ENCODE results near the gene KRTAP4-1. TPM values are rescaled to one million over a fixed set of nuclear protein-coding genes. Genes with fewer than 3 reads are reported as not detected.
"Not testable (repeated sequence)": the region's sequence is repeated elsewhere in the genome, so short reads cannot be mapped to it uniquely, and the experiment has no call there.

Gene KRTAP4-1
- total RNA-seq, 1 donor from 2014 or later: not detected

DNA sequence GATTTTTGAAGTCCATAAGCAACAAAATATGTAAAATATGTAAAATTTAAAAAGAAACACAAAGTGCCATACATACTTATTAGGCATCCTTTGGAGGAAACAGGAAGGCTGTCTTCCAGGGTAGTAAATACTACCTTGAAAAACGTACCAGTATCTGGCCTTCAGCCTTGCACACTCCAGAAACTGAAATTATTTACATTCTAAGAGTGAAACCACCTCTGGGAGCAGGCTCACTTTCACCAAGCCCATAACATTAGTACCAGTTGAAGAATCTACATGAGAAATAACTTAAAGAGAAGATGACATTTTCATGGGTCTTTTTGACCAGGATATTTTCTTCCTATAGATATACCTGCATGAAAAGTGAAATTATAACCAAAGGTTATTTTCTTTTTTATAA lies 11.4 kb upstream of the KRTAP4-1 start:
- no peaks in the 10 kb centered on the region for H3K36me3 ChIP-seq (ENCODE audit: control insufficient read depth, insufficient read depth, low read length)
- no peaks in the 10 kb centered on the region for H3K27me3 ChIP-seq (ENCODE audit: control insufficient read depth, insufficient read depth, low read length)
- TF ChIP-seq, protein P1, sequence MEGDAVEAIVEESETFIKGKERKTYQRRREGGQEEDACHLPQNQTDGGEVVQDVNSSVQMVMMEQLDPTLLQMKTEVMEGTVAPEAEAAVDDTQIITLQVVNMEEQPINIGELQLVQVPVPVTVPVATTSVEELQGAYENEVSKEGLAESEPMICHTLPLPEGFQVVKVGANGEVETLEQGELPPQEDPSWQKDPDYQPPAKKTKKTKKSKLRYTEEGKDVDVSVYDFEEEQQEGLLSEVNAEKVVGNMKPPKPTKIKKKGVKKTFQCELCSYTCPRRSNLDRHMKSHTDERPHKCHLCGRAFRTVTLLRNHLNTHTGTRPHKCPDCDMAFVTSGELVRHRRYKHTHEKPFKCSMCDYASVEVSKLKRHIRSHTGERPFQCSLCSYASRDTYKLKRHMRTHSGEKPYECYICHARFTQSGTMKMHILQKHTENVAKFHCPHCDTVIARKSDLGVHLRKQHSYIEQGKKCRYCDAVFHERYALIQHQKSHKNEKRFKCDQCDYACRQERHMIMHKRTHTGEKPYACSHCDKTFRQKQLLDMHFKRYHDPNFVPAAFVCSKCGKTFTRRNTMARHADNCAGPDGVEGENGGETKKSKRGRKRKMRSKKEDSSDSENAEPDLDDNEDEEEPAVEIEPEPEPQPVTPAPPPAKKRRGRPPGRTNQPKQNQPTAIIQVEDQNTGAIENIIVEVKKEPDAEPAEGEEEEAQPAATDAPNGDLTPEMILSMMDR (IDR thresholded peaks at IDR 0.05; ENCODE audit: insufficient read depth, low read length, poor library complexity, severe bottlenecking): no peak
- H3K4me3 ChIP-seq (ENCODE audit: low read depth, low read length): no peak overlapping the region
- DNase-seq (ENCODE audit: low read depth): no peak

DNA sequence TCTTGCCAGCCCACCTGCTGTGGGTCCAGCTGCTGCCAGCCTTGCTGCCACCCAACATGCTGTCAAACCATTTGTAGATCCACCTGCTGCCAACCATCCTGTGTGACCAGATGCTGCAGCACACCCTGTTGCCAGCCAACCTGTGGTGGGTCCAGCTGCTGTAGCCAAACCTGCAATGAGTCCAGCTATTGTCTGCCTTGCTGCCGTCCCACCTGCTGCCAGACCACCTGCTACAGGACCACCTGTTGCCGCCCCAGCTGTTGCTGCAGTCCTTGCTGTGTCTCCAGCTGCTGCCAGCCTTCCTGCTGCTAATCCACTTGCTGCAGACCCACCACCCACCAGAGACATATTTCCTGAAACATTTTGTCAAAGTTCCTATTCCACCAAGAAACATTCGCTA lies 5.6 kb upstream of the KRTAP4-1 start:
- TF ChIP-seq, protein P1 (IDR thresholded peaks at IDR 0.05; ENCODE audit: insufficient read depth, low read length, poor library complexity, severe bottlenecking): no peak
- no peaks in the 10 kb centered on the region for H3K27me3 ChIP-seq (ENCODE audit: control insufficient read depth, insufficient read depth, low read length)
- DNase-seq (ENCODE audit: low read depth): no peak
- H3K36me3 ChIP-seq (ENCODE audit: control insufficient read depth, insufficient read depth, low read length): no peaks in the 10 kb centered on the region
- no peak overlapping the region for H3K4me3 ChIP-seq (ENCODE audit: low read depth, low read length)

DNA sequence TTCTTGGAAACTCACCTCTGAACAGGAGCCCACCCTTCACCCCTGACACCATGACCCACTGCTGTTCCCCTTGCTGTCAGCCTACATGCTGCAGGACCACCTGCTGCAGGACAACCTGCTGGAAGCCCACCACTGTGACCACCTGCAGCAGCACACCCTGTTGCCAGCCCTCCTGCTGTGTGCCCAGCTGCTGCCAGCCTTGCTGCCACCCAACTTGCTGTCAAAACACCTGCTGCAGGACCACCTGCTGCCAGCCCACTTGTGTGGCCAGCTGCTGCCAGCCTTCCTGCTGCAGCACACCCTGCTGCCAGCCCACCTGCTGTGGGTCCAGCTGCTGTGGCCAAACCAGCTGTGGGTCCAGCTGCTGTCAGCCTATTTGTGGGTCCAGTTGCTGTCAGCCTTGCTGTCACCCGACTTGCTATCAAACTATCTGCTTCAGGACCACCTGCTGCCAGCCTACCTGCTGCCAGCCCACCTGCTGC lies 5.2 kb upstream of the KRTAP4-1 start, which contains the start of gene KRTAP9-1:
Gene KRTAP9-1, plus strand, starts transcription at position 51 of the 482 bp plus-strand sequence. Its CDS starts 0 bp downstream, at position 51.
- not testable (repeated sequence) for H3K4me3 ChIP-seq (ENCODE audit: low read depth, low read length); DNase-seq (ENCODE audit: low read depth); H3K27me3 ChIP-seq (ENCODE audit: control insufficient read depth, insufficient read depth, low read length); H3K36me3 ChIP-seq (ENCODE audit: control insufficient read depth, insufficient read depth, low read length)

DNA sequence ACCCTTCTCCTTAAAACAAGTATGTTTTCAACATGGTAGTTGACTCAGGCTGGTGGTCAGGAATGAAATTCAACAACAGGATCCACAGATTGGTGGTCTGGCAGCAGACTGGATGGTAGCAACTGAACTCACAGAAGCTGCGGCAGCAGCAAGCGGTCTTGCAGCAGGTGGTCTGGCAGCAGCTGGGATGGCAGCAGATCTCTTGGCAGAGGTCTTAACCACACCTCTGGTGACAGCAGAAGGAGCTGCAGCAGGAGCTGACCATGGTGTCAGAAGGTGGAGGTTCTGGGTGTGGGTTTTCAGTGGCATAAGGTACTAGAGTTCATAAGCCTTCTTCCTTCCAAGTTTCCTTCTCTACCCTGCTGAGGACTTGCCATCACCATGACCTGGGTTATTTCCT lies 2.2 kb upstream of the KRTAP4-1 start:
- Histone ChIP-seq H3K4me3 (ENCODE audit: low read depth, low read length) (no peak overlapping the region), H3K27me3 (ENCODE audit: control insufficient read depth, insufficient read depth, low read length) (no peaks in the 10 kb centered on the region), H3K36me3 (ENCODE audit: control insufficient read depth, insufficient read depth, low read length) (no peaks in the 10 kb centered on the region)
- no peak for DNase-seq (ENCODE audit: low read depth)
- TF ChIP-seq, protein P1 (IDR thresholded peaks at IDR 0.05; ENCODE audit: insufficient read depth, low read length, poor library complexity, severe bottlenecking): no peak

DNA sequence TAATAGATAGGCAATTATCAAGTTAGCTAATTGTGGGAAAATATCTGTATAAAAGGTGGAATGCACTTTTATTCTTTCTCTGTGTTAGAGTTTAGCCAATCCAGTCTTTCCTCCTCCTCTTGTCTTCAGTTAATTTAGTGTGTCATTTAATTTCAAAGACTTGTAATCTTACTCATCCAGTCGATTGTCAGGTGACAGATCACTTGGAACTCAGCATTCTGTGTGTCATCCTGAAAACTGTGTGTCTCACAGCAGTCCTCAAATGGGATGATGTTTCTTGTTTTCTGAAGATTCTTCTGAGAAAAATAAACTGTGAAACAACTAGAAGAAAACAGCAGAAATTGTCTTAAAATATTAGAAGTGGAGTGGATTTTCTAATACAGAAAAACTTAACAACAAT lies 290 bp upstream of the KRTAP4-1 start:
- TF ChIP-seq, protein P1 (IDR thresholded peaks at IDR 0.05; ENCODE audit: insufficient read depth, low read length, poor library complexity, severe bottlenecking): no peak
- Histone ChIP-seq H3K36me3 (ENCODE audit: control insufficient read depth, insufficient read depth, low read length) (no peaks in the 10 kb centered on the region), H3K27me3 (ENCODE audit: control insufficient read depth, insufficient read depth, low read length) (no peaks in the 10 kb centered on the region), H3K4me3 (ENCODE audit: low read depth, low read length) (no peak overlapping the region)
- DNase-seq (ENCODE audit: low read depth): no peak

DNA sequence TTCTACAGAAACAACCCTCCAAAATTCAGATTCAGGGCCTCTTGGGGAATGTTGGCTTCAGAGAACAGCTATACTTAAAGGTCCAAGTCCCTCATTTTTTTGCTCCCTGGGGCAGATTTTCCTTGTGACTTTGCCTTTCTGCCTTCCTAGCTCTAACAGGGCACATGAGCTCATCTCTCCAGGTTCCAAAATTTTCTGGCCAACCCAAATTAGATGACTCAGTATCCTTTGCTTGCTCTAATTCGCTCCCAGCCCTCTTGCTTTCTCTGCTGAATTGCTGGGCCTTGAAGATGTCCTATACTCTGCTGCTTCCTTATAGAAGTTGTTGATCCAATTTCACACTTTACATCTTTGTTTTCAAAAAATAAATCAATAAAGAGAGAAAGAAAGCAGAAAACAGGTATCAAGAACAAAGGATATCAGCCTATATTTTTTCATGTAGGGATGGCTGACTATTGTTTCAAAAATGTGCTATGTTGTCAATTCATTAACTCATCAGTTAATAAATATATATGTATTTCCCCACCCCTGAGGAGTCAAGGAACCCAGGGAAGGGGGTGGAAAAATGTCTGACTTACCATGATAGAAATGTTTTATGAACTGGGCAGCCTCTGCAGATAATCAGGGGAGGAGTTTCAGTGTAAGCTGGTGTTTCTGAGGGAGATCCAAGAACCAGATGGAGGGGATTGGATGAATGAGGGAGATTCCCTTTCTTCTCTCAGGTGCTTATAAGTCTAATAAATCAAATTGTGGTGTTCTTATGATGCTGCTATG lies 5.7 kb downstream of the KRTAP4-1 start:
- no peak for DNase-seq (ENCODE audit: low read depth)
- Histone ChIP-seq H3K27me3 (ENCODE audit: control insufficient read depth, insufficient read depth, low read length) (no peaks in the 10 kb centered on the region), H3K4me3 (ENCODE audit: low read depth, low read length) (no peak overlapping the region), H3K36me3 (ENCODE audit: control insufficient read depth, insufficient read depth, low read length) (no peaks in the 10 kb centered on the region)
- TF ChIP-seq, protein P1 (IDR thresholded peaks at IDR 0.05; ENCODE audit: insufficient read depth, low read length, poor library complexity, severe bottlenecking): no peak

Measured in kidney epithelial cell (primary cell).